Hematopoietic multipotent progenitor cell (in vitro differentiated cells): ENCODE measurements around the gene ITPRID1. TPM values are rescaled to one million over a fixed set of nuclear protein-coding genes. Genes with fewer than 3 reads are reported as not detected.
"Not testable (repeated sequence)": the region's sequence is repeated elsewhere in the genome, so short reads cannot be mapped to it uniquely, and the experiment has no call there.

Source experiments
- DNase-seq, 3 donors: peaks; one replicate each; pipeline ENCODE4 v3.0.0-alpha.2; 2011 to 2015; ENCODE audit warnings: low read depth in 2 of 3, low spot score in 2 of 3
- total RNA-seq: library from RNA; depleted of rRNA; stranded (reverse); fragments of >200 nt; gene quantifications from one replicate; pipeline ENCODE4 v1.2.3, GENCODE V29; 2012

ITPRID1 gene
- total RNA-seq, result not detected

GRCh38 chr7:31513790-31514189, at the start of gene ITPRID1:
TSS of gene ITPRID1 (plus strand) at chr7:31514090. CDS start at chr7:31553025, 38,935 bp downstream.
- no peak for DNase-seq

- no peak for DNase-seq
Measured at GRCh38 chr7:31464601-31465000, 49.3 kb upstream of the ITPRID1 start.

- DNase-seq, result no peak
Measured at GRCh38 chr7:31465285-31465684, 48.6 kb upstream of the ITPRID1 start.

DNA sequence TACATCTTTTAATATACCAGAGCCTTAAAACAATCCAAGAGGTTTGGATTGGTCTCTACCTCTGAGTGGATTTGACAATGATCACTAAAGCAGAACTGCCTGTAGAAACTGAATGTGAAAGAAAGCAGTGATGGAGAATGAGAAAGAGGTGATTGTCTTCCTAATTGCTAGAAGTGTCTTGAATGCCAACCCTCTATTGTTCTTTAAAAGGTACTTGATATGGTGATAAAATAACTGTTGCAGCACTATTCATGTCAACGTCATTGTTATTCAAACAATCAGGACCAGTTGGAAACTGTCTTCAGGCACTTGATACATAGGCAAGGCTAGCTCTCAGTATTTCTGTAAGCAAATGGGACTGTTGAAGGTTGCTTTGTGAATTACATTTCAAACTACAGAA, 47.9 kb upstream of the ITPRID1 start:
- no peak for DNase-seq

DNA sequence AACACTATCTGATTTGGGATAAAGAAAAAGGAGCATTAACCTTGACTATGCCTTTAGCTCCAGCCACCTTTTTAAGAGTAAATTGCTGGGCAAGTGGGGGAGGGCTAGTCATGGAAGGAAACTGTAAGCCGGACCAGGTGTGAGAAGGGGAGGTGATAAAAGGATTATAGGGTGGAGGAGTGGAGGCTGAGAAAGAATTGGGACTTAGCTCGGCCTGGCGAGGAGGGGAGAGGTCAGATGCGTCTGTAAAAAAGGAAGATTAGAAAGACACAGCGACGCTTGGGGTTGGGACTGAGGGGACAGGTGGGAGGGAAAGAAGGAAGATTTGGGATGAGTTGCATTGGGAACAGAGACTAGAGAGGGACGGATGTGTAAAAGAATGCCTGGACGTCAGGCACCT, 43.0 kb upstream of the ITPRID1 start:
- not testable (repeated sequence) for DNase-seq

DNA sequence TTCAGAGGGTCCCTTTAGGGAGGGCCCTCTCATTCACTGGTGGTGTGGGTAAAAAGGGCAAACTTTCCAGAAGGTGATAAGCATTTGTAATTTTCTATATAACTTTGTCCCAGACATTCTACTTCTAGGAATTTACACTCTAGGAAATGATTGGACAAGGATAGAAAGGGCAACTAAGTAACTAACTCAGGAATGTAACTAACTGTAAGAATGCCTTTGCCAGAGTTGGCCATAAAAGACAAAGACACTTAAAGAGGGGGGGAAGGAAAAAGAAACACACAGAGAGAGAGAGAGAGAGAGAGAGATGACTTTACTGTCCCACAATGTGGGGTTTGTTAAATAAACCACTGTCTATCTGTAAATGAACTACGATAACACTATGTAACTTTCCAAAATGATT, 38.5 kb upstream of the ITPRID1 start:
- no peak for DNase-seq

GRCh38 chr7:31476073-31476745, 37.7 kb upstream of the ITPRID1 start:
- no peak for DNase-seq

DNA sequence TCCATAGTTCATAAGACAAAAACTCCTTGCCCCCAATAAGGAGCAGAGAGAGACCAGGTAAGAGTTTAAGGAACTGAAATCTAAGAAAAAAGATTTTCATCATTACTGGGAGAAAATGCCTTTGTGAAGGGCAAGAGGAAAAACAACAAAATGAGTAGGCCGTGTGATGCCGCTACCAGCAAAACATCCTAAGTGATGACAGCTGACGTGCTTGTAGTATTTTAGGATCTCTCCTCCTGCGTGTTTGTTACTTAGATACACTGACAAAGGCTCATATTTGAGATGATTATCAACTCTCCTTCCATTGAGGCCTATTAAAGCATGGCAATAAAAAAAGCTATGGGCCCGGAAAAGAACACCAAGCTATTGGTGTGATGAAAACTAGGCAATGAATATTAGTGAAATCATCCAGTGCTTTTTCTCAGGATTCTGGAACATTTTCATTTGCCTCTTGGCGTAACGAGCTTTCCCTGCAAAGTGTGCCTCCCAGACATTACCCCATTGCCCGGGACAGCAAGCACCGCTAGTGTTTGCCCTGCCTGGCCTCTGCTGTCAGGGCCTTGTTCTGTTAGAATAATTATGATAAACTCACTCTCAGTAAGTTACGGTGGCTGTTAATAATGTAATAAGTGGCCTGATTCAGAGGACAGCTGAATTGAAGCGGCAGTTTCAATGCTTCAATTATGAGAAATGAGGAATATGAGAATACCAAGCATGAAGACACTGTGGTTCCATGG, 36.8 kb upstream of the ITPRID1 start:
- no peak for DNase-seq

GRCh38 chr7:31478018-31478417, 35.9 kb upstream of the ITPRID1 start:
- no peak for DNase-seq

- no peak for DNase-seq
Measured at GRCh38 chr7:31478721-31479120, 35.2 kb upstream of the ITPRID1 start.

DNA sequence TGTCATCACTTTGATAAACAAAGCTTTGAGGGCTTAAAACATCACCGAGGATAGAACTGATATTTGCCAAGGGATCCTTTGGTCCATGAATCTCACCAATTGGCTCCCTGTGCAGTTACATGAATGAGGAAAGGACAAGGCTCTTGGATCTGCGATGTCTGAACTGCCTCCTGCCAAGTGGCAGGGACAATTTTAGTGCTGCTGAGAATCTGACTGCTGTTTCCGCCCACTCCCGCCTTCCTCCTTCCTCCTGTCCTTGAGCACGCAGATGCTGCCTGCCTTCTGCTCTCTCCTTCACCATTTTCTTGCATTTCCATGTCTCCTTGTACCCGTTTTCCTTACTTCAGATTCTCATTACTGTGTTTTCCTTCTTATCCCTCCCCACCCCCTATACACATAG, 26.8 kb upstream of the ITPRID1 start:
- no peak for DNase-seq

- no peak for DNase-seq
Measured at GRCh38 chr7:31487476-31487875, 26.4 kb upstream of the ITPRID1 start.

DNA sequence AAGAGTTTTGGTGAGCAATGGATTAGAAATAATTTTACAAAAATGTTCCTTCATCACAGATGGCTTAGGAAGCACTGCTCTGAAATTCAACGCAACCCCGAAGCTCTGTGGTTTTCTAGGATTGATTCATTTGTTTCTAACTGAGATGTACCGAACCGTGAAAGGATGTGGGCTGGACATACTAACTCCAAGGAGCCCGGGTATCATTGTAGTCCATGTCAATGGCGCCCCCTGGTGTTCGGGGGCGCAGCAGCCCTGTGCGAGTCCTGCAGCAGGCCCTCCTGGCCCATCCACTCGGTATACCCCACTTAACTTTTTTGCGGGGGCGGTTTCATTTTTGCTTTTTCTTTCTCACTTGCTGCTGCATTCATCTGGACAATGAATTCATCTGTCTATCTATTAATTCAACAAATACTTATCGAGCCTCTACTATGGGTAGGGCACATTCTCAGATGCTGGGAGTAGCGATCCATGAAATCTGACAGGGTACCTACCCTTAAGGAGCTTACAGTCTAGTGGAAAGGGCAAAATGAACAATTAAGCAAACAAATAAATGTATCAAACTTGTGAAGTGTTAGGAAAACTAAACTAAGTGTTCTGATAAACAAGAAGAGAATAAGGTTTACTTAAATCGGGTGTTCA, 25.2 kb upstream of the ITPRID1 start:
- DNase-seq, result peak in 2 of 3 donors; percentile 41 to 60

DNA sequence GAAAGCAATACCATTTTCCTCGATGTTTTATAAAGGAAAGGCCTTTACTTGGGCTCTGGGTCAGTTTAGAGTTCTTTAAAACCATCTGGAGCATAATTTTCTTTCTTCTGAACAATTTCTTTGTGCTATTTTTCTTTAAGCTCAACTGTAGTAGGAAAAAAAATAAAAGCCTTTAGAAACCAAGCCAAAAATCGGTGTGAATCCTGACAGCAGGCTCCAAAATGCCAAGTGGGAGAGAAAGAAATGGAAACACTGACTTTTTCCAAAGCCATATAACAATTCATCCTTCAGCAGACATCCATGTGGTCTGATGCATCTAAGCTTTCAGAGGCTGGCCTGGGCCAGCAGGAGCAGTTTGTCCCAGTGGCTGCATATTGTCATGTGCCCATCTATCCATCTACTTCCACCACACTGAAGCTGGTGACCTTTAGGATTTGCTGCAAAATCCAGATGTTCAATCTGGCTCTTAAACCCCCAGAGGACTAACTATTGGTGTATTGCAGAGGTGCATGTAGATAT, 23.0 kb upstream of the ITPRID1 start:
- DNase-seq, result no peak

GRCh38 chr7:31492086-31492485, 21.8 kb upstream of the ITPRID1 start:
- no peak for DNase-seq

DNA sequence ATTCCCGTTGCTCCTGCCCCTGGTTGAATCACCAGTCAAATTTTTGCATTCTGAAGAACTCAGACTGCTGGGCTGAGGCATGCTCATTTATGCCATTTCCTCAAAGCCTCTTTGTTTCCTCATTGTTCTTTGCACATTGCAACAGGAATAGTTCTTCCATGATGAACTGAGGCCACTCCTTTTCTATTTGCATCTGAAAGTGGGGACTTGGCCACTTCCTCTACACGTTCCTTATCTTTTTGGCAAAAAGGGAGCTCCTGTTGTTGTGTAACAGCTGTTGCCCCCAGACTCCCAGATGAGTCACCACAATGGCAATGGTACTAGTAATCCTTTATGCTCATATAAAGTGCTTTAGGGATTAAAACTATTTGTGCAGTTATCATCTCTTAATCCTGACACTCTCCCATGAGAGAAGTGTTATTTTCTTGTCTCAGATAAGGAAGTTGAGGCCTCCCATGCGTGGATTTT, 20.1 kb upstream of the ITPRID1 start:
- no peak for DNase-seq

DNA sequence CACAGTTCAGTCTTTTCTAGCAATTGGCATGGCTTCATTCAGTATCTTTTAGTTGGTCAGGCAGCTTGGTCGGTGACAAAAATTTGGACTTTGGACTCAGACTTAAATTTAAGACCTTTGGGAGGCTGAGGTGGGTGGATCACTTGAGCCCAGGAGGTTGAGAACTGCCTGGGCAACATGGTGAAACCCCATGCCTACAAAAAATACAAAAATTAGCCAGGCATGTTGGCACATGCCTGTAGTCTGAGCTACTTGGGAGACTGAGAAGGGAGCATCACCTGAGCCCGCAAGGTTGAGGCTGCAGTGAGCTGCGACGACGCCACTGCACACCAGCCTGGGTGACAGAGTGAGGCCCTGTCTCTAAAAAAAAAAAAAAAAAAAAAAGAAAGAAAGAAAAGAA, 19.5 kb upstream of the ITPRID1 start:
- DNase-seq, result no peak

DNA sequence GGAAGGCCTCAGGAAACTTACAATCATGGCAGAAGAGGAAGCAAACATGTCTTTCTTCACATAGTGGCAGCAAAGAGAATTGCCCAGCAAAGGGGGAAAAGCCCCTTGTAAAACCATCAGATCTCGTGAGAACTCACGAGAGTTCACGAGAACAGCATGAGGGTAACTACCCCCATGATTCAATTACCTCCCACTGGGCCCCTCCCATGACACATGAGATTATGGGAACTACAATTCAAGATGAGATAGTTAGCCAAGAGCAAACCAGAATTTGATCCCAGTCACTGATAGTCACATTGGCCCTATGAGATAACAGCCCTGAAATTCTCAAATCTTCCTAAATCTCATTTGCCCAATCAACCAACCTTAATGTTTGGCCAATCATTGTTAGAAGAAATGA, 18.2 kb upstream of the ITPRID1 start:
- DNase-seq, result no peak

- DNase-seq, result no peak
Measured at GRCh38 chr7:31497516-31497915, 16.4 kb upstream of the ITPRID1 start.

DNA sequence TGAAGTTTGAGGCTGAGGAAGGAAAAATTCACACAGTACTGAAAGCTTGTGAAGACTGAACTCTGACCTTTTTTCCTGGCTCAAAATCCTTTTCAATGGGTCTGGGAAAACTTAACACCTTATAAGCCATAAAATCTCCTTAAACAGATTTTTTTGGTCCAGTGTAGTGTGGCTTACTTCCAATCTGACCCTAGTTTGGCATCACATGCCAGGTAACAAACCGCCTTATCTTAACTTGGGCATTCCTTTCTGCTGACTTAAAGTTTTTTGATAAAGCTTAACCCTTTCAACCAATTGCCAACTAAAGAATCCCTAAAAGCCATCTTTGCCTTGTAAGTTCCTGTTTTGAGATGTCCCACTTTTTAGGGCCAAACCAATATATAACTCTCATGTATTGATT, 13.2 kb upstream of the ITPRID1 start:
- no peak for DNase-seq

DNA sequence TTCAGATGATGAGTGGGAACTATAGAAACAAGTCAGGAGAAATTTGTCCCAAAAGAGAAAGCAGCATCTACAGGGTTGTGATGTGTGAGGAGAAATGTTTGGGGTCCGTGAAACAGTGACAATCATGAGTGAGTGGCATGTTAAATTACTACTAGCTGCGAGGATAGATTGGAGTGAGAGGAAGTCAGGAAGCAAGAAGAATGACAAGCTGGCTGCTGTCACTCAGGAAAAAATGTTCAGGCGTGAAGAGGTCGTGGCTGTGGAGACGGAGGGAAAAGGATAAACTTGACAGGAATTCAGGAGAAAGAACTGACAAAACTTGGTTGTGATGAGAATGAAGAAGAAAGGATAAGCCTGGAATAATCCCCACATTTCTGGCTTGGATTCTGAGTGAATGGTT, 5.1 kb upstream of the ITPRID1 start:
- no peak for DNase-seq

DNA sequence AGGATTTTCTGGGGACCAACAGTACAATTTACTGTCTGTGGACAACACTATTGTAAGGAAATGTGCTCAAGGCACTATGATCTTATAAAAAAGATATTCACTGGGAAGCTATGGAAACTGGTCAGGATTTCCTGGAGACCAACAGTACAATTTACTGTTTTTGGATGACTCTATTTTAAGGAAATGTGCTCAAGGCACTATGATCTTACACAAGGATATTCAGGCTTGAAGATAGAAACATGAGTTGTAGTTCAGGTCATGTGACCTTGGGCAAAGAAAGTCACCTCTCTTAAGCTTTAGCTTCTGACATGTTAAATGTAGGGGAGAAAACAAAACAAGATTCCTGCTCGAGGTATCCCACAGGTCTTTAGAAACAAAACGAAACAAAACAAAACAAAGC, 1.7 kb upstream of the ITPRID1 start:
- DNase-seq, result no peak
